GM21529 (cell line): ENCODE data around the gene ZER1.
"Not testable (repeated sequence)": the region's sequence is repeated elsewhere in the genome, so short reads cannot be mapped to it uniquely, and the experiment has no call there.

Source experiments
- ATAC-seq: cut with Tn5 transposase; IDR thresholded peaks from one replicate; pipeline ENCODE4 v1.9.1; 2021; ENCODE audit not compliant: unreplicated experiment

ZER1 gene

DNA sequence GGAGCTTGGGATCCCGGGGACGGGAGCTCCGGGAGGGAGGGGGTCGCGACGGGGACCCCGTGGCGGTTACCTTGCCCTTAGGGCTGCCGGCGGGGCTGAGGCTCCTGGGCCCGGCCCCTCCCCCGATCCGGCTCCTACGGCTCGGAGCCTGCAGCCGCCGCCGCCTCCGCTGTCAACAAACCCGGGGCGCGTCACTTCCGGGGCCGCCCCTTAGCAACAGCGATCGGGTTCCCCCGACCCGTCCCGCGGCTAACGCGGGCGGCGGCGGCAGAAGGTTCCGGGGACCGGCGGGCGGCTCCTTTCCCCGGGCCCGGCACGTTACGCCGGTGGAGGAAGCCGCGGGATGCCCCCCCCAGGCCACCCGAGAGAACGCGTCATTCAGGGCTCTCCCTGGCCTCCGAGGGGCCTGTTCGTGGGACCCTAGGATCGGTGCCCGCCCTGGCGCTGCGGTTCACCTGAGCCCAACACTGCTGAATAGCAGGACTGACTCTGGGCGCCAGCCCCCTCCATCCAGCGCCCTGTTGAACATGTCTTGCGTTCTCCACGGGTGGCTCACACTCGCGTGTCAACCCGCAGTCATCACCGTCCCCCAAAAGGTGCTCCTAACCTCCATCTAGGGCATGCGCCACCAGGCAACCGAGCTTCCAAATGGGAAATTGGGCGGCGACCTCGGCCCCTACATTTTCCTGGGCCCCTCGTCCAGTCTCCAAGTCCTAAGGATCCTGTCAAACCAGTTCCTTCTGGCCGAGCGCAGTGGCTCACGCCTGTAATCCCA lies at the start of gene ZER1:
ZER1 (minus strand) TSS at position 183 of the 775 bp plus-strand sequence. CDS start 16,362 bp downstream, outside the sequence.
- ATAC-seq = peak; percentile 91

DNA sequence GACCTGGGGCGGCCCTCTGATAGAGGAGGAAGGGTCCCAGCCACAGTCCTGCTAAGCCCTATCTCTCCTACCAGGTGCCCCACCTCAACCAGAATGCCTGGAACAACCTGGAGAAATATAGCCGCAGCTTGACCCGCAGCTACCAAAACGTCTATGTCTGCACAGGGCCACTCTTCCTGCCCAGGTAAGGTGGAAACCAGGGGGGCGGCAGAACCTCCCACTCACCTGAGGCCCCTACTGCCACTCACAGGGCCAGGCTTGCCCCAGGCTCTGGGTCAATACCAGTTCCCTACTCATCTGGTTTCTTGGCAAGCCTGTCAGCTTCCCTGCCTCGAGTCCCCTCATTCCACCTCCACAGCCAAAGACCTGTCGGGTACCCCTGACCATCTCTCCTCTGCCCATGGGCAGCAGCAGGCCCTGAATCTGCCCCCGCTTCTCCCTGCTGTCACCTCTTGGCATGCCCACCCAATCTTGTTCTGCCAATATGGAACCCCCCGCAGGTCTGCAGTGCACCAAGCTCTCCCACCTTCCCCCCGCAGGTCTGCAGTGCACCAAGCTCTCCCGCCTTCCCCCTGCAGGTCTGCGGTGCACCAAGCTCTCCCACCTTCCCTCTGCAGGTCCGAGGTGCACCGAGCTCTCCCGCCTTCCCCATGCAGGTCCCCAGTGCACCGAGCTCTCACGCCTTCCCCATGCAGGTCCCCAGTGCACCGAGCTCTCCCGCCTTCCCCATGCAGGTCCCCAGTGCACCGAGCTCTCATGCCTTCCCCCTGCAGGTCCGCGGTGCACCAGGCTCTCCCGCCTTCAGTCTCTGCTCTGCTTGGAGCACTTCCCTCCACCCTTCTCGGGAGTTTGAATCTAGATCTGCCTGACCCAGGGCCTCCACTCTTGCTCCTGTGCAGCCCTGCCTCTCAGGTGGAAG lies 49.2 kb upstream of the ZER1 start:
- no peak for ATAC-seq

DNA sequence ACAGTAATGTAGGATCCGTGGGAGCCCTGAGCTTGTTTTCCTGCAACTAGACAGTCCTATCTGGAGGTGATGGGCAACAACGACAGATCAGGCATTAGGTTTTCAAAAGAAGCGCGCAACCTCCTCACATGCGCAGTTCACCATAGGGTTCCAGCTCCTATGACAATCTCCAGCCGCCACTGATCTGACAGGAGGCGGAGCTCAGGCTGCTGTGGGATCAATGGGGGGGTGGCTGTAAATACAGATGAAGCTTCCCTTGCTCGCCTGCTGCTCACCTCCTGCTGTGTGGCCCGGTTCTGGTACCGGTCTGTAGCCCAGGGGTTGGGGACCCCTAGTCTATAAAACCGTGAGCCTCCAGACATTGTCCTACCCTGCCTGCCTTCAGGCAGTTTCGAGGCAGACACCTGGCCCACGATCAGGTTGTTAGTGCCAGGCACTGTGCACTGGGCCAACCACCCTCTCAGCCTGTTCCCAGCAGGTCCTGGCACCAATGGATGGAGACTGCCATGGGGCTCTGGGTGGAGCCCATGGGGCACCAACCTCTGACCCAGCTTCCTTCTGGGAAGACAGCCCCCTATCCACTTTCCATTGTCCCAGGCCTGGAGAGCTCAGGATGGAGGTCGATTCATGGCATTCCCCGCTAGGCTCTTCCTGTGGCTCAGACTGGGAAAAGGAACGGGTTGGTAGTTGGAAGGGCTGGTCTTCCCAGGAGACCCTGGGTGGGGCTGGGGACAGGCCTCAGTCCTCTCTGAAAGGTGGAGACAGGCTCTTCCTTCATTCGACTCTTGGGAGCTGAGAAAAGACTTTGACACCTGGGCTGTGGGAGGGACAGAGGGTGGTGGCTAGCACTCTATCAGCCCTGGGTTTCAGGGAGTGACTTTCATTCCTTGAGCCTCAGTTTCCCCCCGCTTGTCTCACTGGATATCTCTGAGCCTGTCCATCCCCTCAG lies 48.3 kb upstream of the ZER1 start:
- ATAC-seq = no peak

DNA sequence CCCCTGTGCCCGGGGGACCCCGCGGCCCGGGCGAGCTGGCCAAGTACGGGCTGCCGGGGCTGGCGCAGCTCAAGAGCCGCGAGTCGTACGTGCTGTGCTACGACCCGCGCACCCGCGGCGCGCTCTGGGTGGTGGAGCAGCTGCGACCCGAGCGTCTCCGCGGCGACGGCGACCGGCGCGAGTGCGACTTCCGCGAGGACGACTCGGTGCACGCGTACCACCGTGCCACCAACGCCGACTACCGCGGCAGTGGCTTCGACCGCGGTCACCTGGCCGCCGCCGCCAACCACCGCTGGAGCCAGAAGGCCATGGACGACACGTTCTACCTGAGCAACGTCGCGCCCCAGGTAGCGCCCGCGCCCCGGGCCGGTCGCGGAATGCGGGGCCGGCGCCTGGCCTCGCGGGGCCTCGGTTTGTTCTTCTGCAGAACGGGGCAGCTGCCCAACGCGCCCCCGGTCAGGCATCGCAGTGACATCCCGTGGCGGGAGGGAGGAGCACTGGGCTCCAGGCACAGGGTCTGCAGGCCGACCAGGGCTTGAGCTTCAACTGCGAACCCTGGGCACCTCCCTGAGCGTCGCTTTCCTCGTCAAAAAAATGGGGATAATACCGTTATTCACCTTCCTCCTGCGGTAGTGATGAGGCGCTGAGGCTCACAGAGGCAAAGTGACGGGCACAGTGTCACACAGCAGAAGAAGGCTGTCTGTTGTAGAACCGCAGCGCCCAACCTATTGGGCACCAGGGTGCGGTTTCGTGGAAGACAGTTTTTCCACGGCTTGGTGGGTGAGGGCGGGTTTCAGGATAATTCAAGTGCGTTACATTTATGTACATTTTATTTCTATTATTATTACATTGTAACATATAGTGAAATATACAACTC lies 47.4 kb upstream of the ZER1 start:
- peak; percentile 24 for ATAC-seq

DNA sequence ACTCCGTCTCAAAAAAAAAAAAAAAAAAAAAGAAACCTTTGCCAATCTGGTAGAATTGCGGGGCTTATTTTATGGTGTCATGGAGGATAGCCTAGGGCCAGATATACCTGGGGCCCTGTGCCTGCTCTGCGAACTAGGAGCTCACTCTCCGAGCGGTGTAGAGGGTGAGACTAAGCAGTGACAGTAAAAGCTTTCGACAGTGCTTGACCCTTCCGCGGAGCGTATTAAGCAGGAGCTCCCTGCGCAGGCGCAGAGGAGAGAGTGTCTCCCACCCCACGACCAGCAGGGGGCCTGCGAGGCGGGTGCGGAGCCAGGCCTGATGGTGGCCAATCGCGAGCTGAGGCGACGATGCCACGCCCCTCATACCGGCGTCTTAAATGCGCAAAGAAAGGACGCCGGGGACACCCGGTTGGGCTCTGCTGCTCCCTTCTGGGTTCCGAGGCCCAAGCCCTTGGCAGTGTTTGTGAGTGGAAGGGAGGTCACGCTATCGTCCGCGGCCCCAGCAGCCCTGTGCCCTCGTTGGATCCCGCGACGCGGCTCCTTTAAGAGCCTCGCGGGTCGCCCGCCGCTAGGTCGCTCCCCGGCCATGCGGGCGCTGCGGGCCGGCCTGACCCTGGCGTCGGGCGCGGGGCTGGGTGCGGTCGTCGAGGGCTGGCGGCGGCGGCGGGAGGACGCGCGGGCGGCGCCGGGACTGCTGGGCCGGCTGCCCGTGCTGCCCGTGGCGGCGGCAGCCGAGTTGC lies 46.5 kb upstream of the ZER1 start, which contains the start of gene ENDOG:
ENDOG (plus strand) TSS at position 402 of the 740 bp plus-strand sequence; CDS start at position 587, 185 bp downstream.
- peak; percentile 85 for ATAC-seq

DNA sequence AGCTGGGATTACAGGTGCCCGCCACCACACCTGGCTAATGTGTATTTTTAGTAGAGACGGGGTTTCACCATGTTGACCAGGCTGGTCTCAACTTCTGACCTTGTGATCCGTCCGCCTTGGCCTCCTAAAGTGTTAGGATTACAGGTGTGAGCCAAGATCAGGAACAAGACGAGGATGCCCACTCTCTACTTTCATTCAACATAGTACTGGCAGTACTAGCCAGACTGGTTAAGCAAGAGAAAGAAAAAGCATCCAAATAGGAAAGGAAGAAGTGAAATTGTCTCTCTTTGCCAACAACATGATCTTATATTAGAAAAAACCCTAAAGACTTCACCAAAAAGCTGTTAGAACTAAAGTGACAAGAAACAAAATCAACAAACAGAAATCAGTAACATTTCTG lies 39.1 kb upstream of the ZER1 start:
- ATAC-seq = no peak

DNA sequence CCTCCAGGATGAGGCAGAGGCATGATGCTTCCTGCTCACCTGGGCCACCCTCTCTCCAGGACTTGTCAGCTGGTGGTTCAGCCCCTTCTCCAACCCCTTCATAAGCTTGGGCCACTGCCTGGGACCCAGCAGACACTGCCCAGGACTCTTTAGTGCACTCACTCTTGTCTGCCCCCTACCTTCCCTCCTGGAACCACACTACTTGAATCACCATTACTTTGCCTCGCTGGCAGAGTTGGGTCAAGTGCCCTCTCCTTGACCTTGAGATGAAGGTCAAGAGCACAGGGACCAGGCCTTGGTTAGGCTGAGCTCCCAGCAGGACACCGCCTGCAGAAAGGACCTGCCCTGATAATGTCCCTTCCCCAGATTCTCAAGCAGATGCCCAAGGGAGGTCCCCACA lies 38.1 kb upstream of the ZER1 start:
- no peak for ATAC-seq

DNA sequence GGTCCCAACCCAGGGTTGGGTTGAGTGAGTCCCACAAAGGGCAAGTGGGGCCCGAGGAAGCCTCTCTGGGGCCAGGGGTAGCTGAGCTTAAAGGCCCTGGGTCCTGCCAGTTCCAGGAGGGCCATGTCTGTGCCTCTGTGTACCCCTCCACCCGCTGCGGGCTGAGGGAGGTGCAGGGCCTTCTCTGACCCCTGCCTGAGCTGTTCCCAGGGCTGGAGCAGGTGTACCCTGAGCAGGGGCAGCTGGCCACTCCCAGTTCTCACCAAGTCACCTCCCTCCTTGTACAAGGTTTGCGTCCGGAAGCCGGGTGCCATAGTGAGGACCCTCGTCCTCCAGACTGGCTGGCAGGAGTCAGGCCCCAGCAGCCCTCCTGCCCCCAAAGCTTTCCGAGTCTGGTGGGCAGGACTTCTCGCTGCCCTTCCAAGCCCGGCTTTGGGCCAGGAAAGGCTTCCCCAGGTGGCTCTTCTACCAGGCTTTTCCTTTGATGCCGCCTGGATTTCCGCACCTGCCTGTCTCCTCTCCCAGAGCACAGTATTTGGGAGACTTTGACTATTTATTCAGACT lies 37.4 kb upstream of the ZER1 start:
- ATAC-seq = no peak

DNA sequence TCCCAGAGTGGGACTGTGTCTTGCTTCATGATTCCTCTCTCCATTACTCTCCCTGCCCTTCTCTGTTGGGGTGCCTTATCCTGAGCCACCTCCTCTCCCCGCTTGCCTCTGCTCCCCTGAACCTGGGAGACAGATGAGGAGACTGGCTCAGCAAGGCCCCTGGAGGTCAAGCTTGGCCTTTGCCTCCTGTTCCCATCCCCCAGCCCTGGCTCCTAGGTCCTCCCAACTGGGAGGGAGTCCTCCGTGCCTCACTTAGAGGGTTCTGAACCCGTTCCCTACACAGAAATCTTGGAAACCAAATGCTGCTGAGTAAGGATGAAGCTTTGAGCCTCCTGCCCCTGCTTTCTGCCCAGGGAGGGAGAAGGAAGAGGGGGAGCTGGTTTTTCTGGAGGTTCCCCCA lies 36.8 kb upstream of the ZER1 start:
- no peak for ATAC-seq

DNA sequence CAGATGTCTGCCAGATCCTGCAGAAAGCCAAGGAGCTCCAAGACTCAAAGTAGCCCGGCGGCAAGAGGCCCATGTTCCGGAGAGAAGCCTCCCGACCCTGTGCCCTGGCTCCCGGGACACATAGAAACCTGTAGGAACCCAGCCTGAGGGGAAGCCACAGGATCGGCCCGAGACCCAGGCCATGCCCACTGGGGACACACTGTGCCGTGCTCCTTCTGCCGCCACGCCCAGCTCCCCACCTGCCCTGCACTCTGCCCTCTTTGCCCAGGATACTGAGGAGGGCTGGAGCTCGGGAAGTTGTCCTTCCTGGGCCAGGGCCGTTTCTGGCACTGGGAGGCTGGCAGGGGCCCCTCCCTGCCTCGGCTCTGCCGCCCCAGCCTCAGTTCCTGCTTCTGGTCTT lies 36.1 kb upstream of the ZER1 start:
- ATAC-seq = no peak

DNA sequence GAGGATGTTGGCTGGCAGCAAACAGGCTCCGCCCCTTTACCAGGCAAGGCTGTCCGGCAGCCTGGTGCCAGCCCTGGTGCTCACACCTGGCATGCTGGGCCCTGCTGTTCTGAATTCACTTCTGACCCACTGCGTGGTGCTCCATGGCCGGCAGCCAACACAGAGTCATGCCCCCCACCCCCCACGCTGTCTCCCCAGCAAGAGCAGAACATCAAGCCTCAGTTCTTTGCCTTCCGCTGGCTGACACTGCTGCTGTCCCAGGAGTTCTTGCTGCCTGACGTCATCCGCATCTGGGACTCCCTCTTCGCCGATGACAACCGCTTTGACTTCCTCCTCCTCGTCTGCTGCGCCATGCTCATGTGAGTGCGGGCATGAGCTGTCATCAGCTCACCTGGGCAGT lies 33.9 kb upstream of the ZER1 start:
- no peak for ATAC-seq

DNA sequence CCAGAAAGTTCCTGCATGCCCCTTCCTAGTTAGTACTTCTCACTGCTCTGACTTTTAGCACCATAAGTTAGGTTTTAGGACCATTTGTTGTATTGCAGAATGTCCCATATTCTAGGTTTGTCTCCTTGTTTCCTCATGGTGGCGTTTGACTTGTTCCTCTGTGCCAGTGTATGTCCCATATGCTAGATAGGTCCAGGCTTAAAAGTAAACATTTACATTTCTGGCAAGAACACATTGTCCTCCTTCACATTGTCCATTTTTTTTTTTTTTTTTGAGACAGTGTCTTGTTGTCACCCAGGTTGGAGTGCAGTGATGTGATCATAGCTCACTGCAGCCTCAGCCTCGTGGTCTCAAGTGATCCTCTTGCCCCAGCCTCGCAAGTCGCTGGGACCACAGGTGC lies 30.8 kb upstream of the ZER1 start:
- no peak for ATAC-seq

DNA sequence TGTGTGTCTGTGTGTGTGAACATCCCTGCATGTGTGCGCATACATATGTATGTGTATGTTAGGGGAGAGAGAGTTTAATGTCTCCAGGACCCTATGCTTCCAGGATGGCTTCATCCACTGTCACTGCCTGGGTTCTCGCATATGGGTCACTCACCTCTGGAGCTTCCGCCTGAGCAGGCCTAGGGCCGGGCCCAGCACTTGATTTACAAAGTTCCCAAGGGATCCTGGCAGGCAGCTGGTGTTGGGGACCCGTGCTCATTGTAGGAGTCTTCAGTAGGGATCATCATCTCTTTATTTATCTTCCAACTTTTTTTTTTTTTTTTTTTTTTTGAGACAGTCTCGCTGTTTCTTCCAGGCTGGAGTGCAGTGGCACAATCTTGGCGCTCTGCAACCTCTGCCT lies 28.3 kb upstream of the ZER1 start:
- ATAC-seq = no peak

DNA sequence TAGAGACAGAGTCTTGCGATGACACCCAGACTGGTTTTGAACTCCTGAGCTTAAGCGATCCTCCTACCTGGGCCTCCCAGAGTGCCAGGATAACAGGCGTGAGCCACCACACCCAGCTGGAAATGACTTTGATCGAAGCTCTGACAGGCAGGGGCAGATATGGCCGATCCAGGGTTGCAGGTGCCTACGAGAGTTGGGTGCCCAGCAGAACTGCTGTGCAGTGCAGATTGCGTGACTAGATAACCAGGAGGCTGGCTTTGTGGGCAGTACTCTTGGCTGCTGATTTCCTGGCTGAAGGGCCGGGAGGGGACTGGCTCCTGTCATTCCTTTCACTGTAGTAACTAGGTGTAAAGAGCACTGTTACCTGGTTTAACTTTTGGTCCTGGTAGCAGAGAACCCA lies 27.2 kb upstream of the ZER1 start:
- ATAC-seq = no peak

DNA sequence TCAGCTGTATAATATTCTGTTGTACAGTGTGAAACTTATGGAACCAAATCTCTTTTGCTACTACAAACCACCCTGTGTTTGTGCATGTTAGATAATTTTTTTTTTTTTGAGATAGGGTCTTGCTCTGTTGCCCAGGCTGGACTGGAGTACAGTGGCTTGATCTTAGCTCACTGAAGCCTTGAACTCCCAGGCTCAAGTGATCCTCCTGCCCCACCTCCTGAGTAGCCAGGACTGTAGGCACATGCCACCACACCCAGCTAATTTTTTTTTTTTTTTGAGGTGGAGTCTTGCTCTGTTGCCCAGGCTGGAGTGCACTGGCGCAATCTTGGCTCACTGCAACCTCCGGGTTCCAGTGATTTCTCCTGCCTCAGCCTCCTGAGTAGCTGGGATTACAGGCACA lies 23.2 kb upstream of the ZER1 start:
- ATAC-seq = not testable (repeated sequence)

DNA sequence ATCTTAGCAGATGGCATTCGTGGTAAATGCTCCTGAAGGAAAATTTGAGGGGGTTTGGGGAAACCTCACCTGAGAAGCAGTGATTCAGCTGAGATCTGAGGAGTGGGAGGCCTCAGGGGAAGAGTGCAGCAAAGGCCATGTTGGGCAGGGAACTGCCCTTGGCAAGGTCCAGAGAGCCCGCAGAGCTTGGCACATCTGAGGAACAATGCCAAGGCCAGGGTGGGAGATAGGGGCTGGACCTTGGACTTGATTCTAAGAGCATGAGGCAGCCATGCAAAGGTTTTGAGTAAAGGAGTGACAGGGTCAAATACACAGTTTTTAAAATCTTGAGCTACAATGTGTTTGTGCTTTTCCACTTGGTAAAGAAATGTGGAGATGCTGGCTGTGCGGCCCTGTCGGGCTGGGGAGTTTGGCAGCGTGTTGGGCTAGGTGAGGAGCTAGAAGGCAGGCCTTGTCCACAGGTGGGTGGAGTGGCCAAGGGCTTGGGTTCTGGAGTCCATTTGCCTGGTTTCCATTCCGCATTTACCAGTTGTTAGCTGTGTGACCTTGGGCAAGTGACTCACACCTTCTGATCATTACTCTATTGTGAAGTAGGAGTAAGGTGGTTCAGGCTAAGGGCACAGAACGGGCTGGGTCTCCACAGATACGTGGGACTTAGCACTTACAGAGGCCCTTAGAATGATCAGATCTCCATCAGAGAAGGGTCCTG lies 21.4 kb upstream of the ZER1 start:
- ATAC-seq = no peak

DNA sequence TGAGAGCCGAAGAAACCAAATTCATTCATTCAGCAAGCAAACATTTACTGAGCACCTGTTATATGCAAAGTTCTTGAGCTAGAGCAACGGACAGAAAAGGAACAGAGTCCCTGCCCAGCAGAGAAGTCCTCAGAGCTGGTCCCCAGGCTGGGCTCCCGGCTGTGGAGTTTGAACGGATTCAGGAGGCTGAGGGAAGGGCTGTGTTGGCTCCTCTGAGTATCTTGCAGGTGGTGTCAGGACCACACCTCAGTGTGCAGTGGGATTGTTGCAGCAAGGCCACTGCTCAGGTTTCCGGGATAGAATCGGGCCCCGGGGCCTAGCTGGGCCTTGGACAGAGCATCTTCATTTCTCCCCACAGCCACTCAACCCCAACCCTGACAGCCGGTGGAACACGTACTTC lies 20.4 kb upstream of the ZER1 start:
- no peak for ATAC-seq

DNA sequence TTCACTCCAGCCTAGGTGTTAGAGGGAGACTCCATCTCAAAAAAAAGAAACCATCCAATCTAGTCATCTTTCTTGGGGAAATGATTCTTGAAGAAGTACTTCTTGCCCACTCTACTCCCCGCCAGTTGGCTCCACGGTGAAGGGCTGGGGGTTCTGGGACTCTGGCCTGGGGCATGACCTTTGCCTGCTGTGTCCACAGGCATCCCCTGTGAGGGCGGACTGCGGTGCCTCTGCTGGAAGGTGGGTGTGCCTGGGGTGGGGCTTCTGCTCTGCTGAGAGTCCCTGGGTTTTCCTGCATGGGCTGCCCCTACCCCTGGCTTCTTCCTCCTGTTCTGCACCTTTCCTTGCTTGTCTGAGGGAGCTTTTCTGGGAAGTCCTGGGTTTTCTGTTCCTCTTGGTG lies 18.8 kb upstream of the ZER1 start:
- no peak for ATAC-seq
